SK-N-SH (cell line): ENCODE measurements around the gene PTPA.

ENCODE experiments used
- CTCF ChIP-seq: fragments of 200-600 bp; sonication (generic); IDR thresholded peaks from 2 replicates; pipeline ENCODE4 v1.6.1; 2017; ENCODE audit warnings: antibody characterized with exemption, mild to moderate bottlenecking, moderate library complexity
- EZH2phosphoT487 ChIP-seq: fragments of 200-600 bp; sonication (generic); IDR thresholded peaks from 2 replicates; pipeline ENCODE4 v1.6.1; 2017; ENCODE audit warnings: low read depth, mixed run types, mild to moderate bottlenecking, antibody characterized with exemption, moderate library complexity, borderline replicate concordance
- PBX3 ChIP-seq: IDR thresholded peaks from 2 replicates; pipeline ENCODE4; 2012
- POLR2AphosphoS5 ChIP-seq: IDR thresholded peaks from 2 replicates; pipeline ENCODE4 v1.6.1; 2012; ENCODE audit warnings: low read depth, low read length
- YY1 ChIP-seq: IDR thresholded peaks from 2 replicates; pipeline ENCODE4 v1.4.0; 2012; ENCODE audit warnings: low read depth, mild to moderate bottlenecking

GRCh38 chr9:129094387-129095169 is 16.6 kb upstream of the PTPA start:
- TF ChIP-seq PBX3 (no peak), CTCF (no peak), YY1 (no peak), EZH2phosphoT487 (no peak), POLR2AphosphoS5 (no peak)
